WERI-Rb-1 (cell line): Measurements from ENCODE around the gene POU6F2.

Experiments
- DNase-seq: peaks from one replicate; pipeline ENCODE4 v3.0.0-alpha.2; 2020
- H3K27ac ChIP-seq: fragments of 250-450 bp; sonication (Bioruptor Pico); 2 replicates; pipeline ENCODE4 v1.5.1; 2020; ENCODE audit warnings: mild to moderate bottlenecking, moderate library complexity
- H3K27me3 ChIP-seq: fragments of 250-450 bp; sonication (Bioruptor Pico); 2 replicates; pipeline ENCODE4 v1.5.1; 2021; ENCODE audit warnings: mild to moderate bottlenecking, low read depth, moderate library complexity; ENCODE audit not compliant: insufficient read depth, severe bottlenecking
- H3K36me3 ChIP-seq: fragments of 250-450 bp; sonication (Bioruptor Pico); 2 replicates; pipeline ENCODE4 v1.5.1; 2020; ENCODE audit warnings: mild to moderate bottlenecking, moderate library complexity
- H3K4me3 ChIP-seq: 2 replicates; pipeline ENCODE4 v1.5.1; 2011; ENCODE audit warnings: low read depth, mild to moderate bottlenecking, control low read depth, low read length
- H3K9me3 ChIP-seq: fragments of 250-450 bp; sonication (Bioruptor Pico); 2 replicates; pipeline ENCODE4 v1.5.1; 2021; ENCODE audit warnings: mild to moderate bottlenecking, moderate library complexity; ENCODE audit not compliant: severe bottlenecking
- TF ChIP-seq, protein P1 (sequence below): IDR thresholded peaks from 2 replicates; pipeline ENCODE4 v1.5.1; 2011; ENCODE audit warnings: low read depth, mild to moderate bottlenecking, control low read depth, inconsistent platforms, low read length

POU6F2 gene

DNA sequence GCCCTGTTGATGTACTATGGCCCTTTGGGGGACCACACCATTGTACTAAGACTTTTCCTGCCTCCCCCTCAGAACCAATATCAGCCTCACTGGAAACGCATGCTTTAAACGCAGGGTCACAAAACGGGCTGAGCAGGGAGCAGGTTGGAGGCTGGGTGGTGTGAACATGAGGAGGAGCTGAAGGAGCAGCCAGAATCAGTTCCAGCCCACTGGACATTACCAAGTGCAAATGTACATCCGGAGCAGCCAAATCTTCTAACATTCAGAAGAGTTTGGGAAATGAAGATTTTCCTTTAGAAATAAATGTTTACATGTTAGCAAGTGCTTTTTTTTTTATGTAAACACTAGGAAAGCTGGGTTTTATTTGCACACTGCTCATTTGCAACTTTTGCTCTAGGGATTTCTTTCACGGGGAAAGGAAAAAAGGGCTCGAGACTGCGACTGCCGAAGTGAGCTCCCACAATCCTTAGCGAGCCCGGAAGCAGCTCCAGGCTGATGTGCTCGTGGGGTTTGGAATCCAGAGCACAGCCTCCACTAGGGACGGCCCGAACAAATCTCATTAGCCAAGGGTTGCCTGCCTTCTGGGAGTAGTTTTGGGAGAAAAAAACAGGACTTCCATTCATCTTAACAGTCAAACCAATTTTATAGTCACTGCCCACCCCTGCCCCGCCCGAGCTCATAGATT lies 480.5 kb downstream of the POU6F2 start:
- H3K36me3 ChIP-seq = no peaks in the 10 kb centered on the region
- no peak overlapping the region for H3K27ac ChIP-seq
- no peaks in the 10 kb centered on the region for H3K27me3 ChIP-seq
- TF ChIP-seq, protein P1, sequence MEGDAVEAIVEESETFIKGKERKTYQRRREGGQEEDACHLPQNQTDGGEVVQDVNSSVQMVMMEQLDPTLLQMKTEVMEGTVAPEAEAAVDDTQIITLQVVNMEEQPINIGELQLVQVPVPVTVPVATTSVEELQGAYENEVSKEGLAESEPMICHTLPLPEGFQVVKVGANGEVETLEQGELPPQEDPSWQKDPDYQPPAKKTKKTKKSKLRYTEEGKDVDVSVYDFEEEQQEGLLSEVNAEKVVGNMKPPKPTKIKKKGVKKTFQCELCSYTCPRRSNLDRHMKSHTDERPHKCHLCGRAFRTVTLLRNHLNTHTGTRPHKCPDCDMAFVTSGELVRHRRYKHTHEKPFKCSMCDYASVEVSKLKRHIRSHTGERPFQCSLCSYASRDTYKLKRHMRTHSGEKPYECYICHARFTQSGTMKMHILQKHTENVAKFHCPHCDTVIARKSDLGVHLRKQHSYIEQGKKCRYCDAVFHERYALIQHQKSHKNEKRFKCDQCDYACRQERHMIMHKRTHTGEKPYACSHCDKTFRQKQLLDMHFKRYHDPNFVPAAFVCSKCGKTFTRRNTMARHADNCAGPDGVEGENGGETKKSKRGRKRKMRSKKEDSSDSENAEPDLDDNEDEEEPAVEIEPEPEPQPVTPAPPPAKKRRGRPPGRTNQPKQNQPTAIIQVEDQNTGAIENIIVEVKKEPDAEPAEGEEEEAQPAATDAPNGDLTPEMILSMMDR = no peak
- no peak for DNase-seq
- H3K4me3 ChIP-seq = no peak overlapping the region
- H3K9me3 ChIP-seq = no peaks in the 10 kb centered on the region

DNA sequence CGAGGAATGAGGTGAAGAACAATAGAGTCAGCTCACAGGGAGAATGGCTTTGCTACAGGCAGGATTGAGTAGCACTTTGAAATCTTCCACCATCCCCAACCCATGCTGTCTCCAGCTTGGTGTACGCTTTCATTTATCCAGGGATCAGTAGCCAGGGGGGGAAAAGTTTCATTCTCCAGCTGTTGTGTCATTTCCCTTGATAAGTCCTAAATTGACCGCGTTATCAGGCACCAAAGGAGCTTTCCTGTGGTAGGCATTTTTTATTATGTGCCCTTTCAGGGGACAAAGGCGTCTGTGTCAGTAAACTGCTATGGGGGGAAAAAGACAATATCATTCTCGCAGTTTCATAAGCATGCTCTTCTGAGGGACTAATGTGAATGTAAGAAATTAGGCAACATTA lies 481.9 kb downstream of the POU6F2 start:
- H3K9me3 ChIP-seq = no peaks in the 10 kb centered on the region
- TF ChIP-seq, protein P1 = no peak
- DNase-seq = no peak
- H3K27ac ChIP-seq = no peak overlapping the region
- no peaks in the 10 kb centered on the region for H3K27me3 ChIP-seq
- H3K36me3 ChIP-seq = no peaks in the 10 kb centered on the region
- H3K4me3 ChIP-seq = no peak overlapping the region

DNA sequence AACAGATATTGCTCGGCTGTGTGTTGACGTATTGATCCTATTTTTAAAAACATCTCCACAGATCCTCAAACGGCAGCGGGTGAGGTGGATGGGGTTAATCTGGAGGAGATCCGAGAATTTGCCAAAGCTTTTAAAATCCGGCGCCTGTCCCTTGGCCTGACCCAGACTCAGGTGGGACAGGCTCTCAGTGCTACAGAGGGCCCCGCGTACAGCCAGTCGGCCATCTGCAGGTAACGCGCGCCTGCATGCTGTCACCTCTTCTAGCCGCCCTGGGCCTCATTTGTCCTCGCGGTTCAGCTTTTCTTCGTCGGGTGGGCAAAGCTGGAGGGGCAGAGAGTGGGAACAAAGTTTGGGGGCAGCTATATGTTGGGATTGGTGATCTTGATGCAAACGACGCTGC lies 482.8 kb downstream of the POU6F2 start:
- TF ChIP-seq, protein P1 = no peak
- Histone ChIP-seq H3K27me3 (no peaks in the 10 kb centered on the region), H3K27ac (no peak overlapping the region), H3K36me3 (no peaks in the 10 kb centered on the region), H3K9me3 (no peaks in the 10 kb centered on the region), H3K4me3 (no peak overlapping the region)
- no peak for DNase-seq

DNA sequence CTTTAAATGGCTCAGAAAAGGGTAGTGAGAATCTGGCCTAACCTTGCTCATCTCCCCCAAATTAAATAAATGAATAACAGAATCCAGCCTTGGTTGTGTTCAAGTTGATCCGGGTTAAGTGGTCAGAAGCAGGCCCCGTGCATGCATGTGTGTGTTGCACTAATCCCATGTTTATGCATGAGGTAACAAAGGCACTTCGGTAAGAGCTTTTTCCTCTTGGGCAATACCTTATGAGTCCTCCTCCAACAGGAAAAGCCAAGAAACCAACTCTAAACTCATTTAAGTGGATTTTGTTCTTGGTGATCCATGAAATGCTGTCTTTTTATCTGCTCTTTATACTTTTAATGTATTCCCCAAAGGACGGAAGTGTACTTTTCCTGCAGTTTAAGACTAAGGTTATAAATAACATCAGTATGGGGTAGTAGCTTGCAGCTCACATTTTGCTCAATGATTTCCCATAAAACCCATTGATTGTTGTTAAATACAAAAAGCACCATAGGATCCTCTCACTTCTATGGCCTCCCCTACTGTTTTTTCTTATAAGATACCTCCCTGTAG lies 483.6 kb downstream of the POU6F2 start:
- Histone ChIP-seq H3K27ac (no peak overlapping the region), H3K9me3 (no peaks in the 10 kb centered on the region), H3K36me3 (no peaks in the 10 kb centered on the region), H3K4me3 (no peak overlapping the region), H3K27me3 (no peaks in the 10 kb centered on the region)
- TF ChIP-seq, protein P1 = no peak
- DNase-seq = no peak

DNA sequence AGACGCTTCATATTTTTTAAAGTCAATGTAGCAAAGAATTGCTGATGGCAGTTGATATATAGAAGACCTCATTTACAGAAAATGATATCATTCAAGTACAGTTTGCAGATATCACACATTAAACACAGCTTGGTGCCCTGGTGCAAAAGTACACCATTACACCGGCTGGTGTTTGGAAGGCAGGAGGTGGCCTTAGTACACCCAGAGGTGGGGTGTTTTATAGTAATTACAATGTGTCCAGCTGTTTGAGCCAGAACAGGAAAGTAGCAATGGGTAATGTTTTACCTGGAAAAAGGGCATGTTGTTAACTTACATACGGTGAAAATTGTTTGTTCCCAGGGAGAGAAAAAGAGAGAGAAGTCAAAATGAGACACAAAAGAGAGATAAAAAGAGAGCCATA lies 485.5 kb downstream of the POU6F2 start:
- Histone ChIP-seq H3K27me3 (no peaks in the 10 kb centered on the region), H3K27ac (no peak overlapping the region), H3K4me3 (no peak overlapping the region), H3K9me3 (no peaks in the 10 kb centered on the region), H3K36me3 (no peaks in the 10 kb centered on the region)
- TF ChIP-seq, protein P1 = no peak
- DNase-seq = no peak
